SIG-M5 (cell line): ENCODE results near the gene ME3.

Source experiments
- DNase-seq: peaks from one replicate; lab custom pipeline; 2025; lab: John Stamatoyannopoulos, UW

The ME3 gene

GRCh38 chr11:86514453-86514852 lies 158.0 kb downstream of the ME3 start:
- no peak for DNase-seq

- DNase-seq, result no peak
These were observed 158.6 kb downstream of the ME3 start for GRCh38 chr11:86513746-86514373.

GRCh38 chr11:86513138-86513537 lies 159.3 kb downstream of the ME3 start:
- no peak for DNase-seq

DNA sequence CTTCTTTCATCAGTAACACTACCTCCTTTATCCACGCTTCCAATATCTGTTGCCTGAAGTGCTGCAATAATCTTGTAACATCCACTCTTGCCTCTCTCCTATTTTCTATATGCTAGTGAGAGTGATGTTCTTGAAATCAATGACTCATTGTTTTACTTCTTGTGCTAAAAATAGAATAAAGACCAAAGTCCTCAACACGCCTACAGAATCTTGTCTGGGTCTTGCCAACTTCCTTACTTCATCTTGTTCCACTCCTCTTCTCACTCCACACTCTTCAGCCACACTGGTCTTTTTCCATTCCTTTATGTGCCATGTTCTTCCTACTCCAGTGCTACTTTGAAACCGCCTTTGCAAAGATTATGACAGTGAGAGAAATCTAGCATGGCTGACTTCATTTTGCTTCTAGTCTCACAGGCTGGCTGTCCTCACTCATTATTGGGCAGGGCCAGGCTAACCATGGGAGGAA lies 161.3 kb downstream of the ME3 start:
- DNase-seq, result peak; percentile 52

GRCh38 chr11:86510674-86511073 lies 161.7 kb downstream of the ME3 start:
- no peak for DNase-seq

DNA sequence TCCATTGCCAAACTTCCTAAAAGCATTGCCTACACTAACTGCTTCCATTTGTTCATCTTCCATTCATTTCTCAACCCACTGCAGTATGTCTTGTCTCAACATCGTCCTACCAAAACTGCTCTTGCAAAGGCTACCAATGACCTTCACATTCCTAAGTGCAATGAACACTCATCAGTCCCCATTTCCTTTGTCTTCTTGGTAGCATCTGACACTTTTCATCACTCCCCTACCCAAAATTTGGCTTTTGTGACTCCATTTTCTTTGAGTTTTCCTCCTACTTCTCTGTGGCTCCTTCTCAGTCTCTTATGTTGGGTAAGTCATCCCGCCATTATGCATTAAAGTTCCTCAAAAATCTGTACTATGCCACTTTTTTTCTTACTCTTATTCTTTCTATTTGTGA lies 162.3 kb downstream of the ME3 start:
- no peak for DNase-seq

DNA sequence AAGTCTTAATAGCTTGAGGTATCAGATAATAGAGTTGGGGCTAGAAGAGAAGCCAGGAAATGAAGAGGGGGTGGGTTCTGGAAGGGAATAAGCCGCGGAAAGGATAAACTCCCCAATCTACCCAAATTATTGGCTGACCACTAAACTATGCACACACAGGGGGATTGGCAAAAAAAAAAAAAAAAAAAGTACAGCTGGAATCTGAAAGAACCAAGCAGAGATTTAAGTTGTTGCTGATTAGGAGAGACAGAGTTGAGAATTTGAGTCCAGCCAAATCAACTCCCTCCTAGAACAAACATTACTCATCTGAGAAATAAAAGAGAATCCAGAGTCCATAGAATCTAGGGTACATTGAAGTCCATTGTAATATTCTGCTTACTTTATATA lies 162.8 kb downstream of the ME3 start:
- DNase-seq, result no peak

DNA sequence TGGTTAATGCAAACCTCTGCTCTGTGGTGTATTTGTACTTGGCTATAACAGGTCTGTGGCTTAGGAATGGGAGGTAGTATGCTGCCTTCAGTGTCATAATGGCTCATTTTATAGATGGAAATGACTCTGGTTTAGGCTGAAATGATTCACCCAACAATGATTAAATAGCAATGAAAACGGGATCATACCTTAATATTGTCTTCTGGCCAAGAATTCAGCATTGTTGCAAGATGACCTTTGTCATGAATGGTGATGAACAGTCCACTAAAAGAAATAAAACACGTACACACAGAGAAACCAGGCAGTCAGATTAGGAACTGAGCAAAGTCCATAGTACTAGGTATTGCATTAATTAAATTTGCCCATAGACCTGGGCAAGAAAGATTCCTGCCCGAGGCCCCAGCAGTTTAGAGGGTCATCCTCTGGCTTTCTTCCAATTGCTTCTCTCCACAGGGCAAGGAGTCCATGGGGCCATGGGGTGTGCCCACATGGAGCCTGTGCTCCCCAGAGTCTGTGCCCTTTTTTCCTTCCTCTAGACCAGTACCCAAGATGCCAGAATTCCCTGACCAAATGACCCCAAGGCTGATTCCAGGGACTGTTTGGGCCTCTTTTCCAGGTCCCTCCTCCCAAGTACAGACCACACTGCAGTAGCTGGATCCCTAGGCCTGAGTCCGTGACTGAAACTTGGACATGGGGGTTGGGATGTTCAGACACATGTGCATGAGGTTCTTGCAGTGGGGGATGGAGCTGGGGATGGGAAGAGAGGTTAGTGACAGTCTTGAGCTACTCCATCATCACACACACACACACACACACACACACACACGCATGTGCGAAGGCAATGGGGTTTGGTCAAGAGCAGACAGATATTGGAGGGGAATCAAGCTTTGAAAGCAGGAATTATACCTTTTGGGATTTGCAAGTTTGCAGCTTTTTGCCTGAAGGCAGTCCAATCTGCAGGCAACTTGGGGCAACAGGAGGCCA lies 163.5 kb downstream of the ME3 start:
- DNase-seq, result no peak

GRCh38 chr11:86507249-86507845 lies 165.1 kb downstream of the ME3 start:
- no peak for DNase-seq

- DNase-seq, result no peak
These were observed 166.2 kb downstream of the ME3 start for GRCh38 chr11:86506235-86506634.

GRCh38 chr11:86503131-86503530 lies 169.3 kb downstream of the ME3 start:
- no peak for DNase-seq

- no peak for DNase-seq
These were observed 170.2 kb downstream of the ME3 start for GRCh38 chr11:86502137-86502642.

DNA sequence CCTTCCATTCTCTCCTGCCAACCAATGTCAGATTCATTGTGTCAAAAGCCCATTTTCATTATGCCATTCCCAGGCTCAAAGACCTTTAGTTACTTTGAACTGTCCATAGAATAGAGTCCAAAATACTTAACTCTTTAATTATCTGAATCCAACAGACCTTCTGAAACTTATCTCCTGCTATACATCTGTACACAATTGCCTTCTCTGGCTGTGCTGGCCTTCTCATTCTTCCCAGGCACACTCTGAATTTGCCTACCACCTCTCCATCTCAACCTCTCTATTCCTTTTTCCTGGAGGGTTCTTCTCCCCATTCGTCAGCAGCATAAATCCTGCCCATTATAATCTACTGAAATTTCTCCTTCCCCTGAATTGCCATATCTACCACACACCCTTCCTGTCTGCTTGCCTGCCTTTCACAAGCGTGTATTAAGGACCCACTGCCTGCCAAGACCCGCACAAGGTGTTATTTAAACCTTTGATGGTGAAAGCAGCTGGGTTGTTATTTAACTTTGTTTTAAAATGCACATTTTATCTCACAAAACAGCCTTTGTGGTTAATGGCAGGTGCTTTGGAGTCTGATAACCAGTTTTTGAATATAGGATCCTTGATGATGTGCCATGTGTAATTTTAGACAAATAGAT lies 171.8 kb downstream of the ME3 start:
- DNase-seq, result no peak

DNA sequence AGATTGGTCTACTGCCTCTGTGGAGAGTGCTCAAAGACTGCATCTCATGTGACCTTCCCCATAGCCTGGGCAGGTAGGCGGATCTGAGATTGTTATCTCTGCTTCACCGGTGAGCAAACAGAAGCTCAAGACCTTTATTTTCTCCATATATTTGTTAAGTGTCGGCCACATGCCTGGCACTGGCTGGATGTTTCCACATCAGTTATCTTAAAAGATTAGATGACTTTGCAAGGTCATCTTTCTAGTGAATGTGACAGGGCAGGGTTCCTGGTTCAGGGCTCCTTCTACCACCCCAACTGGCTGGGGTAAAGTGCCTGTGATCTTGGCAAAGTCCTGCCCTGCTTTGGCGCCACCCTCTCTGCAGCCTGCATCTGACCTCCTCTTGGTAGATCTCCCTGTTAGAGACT lies 172.7 kb downstream of the ME3 start:
- no peak for DNase-seq

DNA sequence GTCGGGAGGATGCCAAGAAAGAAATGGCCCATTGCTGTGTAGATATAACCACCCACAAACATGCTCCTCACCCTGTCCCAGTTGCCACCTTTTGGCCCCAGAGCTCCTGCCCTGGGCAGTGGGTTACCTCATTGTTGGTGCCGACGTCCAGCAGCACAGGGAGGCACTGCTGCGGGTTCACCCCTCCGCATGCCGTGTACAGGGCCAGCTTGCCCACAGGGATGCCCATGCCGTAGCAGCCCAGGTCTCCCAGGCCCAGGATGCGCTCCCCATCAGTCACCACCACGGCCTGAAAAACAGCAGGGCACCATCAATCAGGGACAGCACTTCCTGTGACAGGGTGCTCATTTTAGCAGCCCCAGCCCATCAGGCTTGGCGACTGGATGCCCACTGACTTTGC lies 174.6 kb downstream of the ME3 start:
- DNase-seq, result no peak

GRCh38 chr11:86497310-86497709 lies 175.1 kb downstream of the ME3 start:
- DNase-seq, result no peak

DNA sequence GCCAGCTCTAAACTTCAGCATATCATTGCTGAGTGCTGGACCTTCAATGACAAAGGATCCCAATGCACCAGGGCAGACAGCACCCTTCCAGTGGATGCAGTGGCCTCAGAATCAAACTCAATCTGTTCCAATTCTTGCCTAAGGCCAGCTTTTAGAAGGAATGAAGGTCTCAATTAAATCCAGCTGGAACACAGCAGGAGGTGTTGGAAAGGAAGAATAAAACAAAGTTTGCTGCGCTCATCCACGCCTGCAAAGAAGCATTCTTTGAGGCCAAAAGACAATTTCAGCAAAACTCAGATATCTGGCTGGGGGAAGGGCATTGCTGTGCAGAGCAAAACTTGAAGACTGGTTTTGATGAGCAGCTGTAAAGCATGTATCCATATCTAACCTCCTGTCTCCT lies 177.1 kb downstream of the ME3 start:
- DNase-seq, result no peak

DNA sequence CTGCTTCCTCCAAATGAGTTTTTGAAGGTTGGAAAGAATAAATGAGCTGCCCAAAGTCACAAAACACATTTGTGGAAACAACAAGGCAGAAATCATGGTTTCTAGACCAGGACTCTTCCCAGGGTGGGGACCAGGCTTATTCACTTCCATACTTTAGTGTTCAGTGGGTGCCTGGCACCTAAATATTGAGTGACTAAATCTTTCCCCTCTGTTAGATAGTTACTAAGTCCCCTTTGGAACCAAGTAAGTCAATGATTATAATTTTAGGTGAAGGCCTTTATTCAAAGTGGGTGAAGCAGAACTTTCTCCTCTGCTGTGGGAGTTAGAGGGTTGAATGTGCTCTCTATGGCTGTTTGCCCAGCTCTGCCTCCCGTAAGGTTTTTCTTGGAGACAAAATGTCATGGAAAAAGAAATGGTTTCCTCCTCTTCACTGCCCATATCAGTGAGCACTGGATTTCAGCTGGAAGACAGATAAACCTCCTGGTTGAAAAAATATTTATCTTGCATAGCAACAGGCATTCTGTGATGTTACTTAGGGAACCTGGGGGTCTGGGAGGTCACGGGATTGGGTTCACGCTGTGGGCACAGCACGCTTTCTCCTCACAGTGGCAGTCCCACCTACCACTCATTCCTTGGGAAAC lies 179.9 kb downstream of the ME3 start:
- DNase-seq, result no peak

DNA sequence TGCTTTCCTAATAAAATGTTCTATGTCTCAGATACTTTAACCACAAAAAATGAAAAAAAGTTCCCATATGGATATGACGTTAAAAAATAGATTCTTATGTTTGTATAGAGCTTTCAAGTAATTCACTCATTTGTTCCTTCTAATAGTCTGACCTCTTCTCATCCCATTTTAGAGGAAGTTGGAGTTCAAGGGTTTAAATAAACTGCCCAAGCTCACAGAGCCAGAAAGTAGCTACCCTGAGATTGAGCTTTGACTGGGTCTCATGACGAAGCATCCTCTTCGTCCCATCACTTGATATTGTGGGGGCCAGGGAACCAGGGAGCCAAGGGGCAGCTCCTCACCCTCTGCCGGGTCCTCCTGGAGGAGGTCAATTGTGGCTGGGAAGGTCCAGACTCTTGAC lies 181.4 kb downstream of the ME3 start:
- DNase-seq, result no peak

- no peak for DNase-seq
These were observed 181.8 kb downstream of the ME3 start for GRCh38 chr11:86490582-86490981.

GRCh38 chr11:86489442-86489841 lies 183.0 kb downstream of the ME3 start:
- no peak for DNase-seq

GRCh38 chr11:86488553-86488952 lies 183.9 kb downstream of the ME3 start:
- DNase-seq, result no peak
